ENCODE measurements around the gene PER1. TPM values are rescaled to one million over a fixed set of nuclear protein-coding genes. Genes with fewer than 3 reads are reported as not detected.

PER1 gene
- total RNA-seq, 1 experiment from 2014 or later, result 36.5 TPM

DNA sequence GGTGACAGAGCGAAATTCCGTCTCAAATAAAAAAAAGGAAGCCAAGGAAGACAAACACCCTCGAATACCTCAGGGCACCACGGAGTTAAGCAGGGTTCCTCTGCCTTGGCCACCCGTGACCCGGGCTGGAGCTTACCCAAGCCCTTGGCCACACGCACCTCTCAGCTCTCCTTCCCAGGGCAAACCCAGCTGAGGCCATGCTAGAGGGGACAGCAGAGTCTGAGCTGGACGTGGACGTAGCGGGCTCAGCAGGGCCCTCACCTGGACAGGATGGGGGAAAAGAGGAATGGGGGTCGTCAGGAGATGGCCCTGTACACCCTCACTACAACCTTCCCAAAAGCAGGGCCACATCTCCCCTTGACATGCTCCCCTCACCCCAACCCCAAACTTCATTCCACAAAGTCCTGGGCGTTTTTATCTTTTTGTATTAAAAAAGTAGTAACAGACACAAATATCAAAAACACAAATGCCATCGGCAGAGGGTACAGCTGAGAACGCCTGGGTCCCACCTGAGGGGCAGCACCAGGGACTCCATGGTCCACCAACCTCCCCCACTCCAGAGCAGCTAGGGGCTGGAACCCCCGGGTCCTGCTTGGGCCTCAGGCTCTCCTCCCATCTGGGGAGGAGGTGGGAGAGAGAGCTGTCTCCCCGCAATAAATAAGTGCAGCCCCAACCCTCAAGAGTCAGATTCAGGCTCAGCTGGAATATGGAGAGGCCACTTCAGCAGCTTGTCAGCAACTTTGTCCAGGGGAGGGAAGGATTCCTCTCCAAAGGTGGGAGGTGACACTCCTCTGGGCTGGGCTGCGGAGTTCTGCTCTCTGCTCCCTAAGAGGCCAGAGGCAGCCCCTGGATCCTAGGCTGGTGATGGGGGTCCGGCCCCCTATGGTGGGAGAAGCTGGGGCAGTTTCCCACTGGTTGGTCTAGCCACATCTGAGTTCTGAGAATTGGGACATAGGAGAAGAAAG, 11.9 kb downstream of the PER1 start:
- H2BK120ac ChIP-seq (ENCODE audit: low read depth, low read length, poor library complexity, severe bottlenecking), result no peak overlapping the region
- H2AFZ ChIP-seq (ENCODE audit: low read length), result no peak overlapping the region
- H2BK15ac ChIP-seq (ENCODE audit: low read depth, low read length), result no peak overlapping the region
- H4K8ac ChIP-seq (replicated peaks; ENCODE audit: insufficient read length, low read depth, low read length), result no peak overlapping the region
- Mint-ChIP-seq H3K9me3 (no peaks in the 10 kb centered on the region), H3K4me3 (no peak overlapping the region), H3K36me3 (ENCODE audit: insufficient read depth in 1 of 3, low read depth in 3 of 3) (peaks cover 12 to 49% (median 29%) of the 10 kb centered on the region in 3 experiments; a peak in 6 of 7 replicates), H3K27me3 (ENCODE audit: low read depth) (peaks cover 3% of the 10 kb centered on the region; the same call in 1 of the 2 replicates), H3K4me1 (peaks cover 2 to 3% of the 10 kb centered on the region in 2 experiments; a peak in 1 of 4 replicates), H3K27ac (no peak overlapping the region)
- H3K79me2 ChIP-seq (ENCODE audit: insufficient read depth, low read length), result no peaks in the 10 kb centered on the region
- H3K56ac ChIP-seq (ENCODE audit: insufficient read length, low read depth, low read length), result no peak overlapping the region
- H2BK12ac ChIP-seq (ENCODE audit: insufficient read length, low read depth, low read length), result no peak overlapping the region
- WGBS (ENCODE audit: extremely low coverage, insufficient read length, low lambda C conversion rate), result no CpG with 5 or more reads among the region's 18 CpGs
- no peak overlapping the region for H2BK5ac ChIP-seq (ENCODE audit: insufficient read length, low read length)
- no peaks in the 10 kb centered on the region for H3K4me1 ChIP-seq (ENCODE audit: insufficient read depth, low read length)
- H3K4me2 ChIP-seq (ENCODE audit: insufficient read depth, insufficient read length, low read length), result no peak overlapping the region
- H4K91ac ChIP-seq (ENCODE audit: insufficient read length, low read depth, low read length), result no peak overlapping the region
- H4K5ac ChIP-seq (ENCODE audit: insufficient read length, low read depth, low read length), result no peak overlapping the region
- peak; percentile 34 for DNase-seq
- H3T11ph ChIP-seq (ENCODE audit: low read length), result no peak overlapping the region
- no peaks in the 10 kb centered on the region for H3K27me3 ChIP-seq (ENCODE audit: insufficient read depth, low read length)
- no peak overlapping the region for H3K23ac ChIP-seq (ENCODE audit: insufficient read length, low read depth, low read length)
- H3K9ac ChIP-seq (ENCODE audit: extremely low read depth, insufficient read length, low read length), result no peak overlapping the region
- H3K9me3 ChIP-seq (ENCODE audit: control insufficient read depth, low read depth, low read length), result no peaks in the 10 kb centered on the region
- no peaks in the 10 kb centered on the region for H3K79me1 ChIP-seq (ENCODE audit: insufficient read depth, low read depth, low read length, poor library complexity, severe bottlenecking)
- H3K27ac ChIP-seq (ENCODE audit: insufficient read length, low read depth, low read length), result no peak overlapping the region
- H3K18ac ChIP-seq (ENCODE audit: insufficient read length, low read depth, low read length), result no peak overlapping the region
- TF ChIP-seq, protein P1, sequence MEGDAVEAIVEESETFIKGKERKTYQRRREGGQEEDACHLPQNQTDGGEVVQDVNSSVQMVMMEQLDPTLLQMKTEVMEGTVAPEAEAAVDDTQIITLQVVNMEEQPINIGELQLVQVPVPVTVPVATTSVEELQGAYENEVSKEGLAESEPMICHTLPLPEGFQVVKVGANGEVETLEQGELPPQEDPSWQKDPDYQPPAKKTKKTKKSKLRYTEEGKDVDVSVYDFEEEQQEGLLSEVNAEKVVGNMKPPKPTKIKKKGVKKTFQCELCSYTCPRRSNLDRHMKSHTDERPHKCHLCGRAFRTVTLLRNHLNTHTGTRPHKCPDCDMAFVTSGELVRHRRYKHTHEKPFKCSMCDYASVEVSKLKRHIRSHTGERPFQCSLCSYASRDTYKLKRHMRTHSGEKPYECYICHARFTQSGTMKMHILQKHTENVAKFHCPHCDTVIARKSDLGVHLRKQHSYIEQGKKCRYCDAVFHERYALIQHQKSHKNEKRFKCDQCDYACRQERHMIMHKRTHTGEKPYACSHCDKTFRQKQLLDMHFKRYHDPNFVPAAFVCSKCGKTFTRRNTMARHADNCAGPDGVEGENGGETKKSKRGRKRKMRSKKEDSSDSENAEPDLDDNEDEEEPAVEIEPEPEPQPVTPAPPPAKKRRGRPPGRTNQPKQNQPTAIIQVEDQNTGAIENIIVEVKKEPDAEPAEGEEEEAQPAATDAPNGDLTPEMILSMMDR (conservative IDR thresholded peaks at IDR 0.05), result no peak
- H2AK5ac ChIP-seq (ENCODE audit: insufficient read length, low read length), result no peak overlapping the region
- H4K20me1 ChIP-seq (ENCODE audit: control insufficient read depth, insufficient read depth, insufficient read length), result no peaks in the 10 kb centered on the region
- H3K23me2 ChIP-seq (ENCODE audit: insufficient read length, low read depth, low read length, poor library complexity, severe bottlenecking), result peaks cover 8% of the 10 kb centered on the region
- no peak overlapping the region for H3K14ac ChIP-seq (ENCODE audit: insufficient read depth, low read length)
- H2BK20ac ChIP-seq (ENCODE audit: low read depth, low read length, poor library complexity, severe bottlenecking), result no peak overlapping the region
- H3K4ac ChIP-seq (ENCODE audit: low read depth, low read length), result no peak overlapping the region
